MCF 10A (cell line): ENCODE results near the gene GJA4. TPM values are rescaled to one million over a fixed set of nuclear protein-coding genes. Genes with fewer than 3 reads are reported as not detected.

ENCODE experiments used
- BruUV-seq: library from RNA; stranded (reverse); fragments of 400-500 nt; replicated peaks from 2 replicates; lab custom pipeline; 2021; lab: Mats Ljungman, UMichigan
- CTCF ChIA-PET: fragments of 300-600 bp; sonication (Branson Sonifier 250); formaldehyde crosslinking; extraction: SDS; loops from one replicate; lab custom pipeline; 2021; ENCODE audit warnings: antibody characterized with exemption, inconsistent platforms; lab: Yijun Ruan, JAX
- POLR2A ChIA-PET: fragments of 300-600, 350-650 bp; sonication (Branson Sonifier 250); formaldehyde crosslinking; extraction: SDS; loops from one replicate; lab custom pipeline; 2020; ENCODE audit warnings: antibody characterized with exemption, inconsistent platforms; lab: Yijun Ruan, JAX
- DNase-seq: peaks from one replicate; pipeline ENCODE4 v3.0.0-alpha.2; 2018; ENCODE audit not compliant: unreplicated experiment
- H3K27ac Mint-ChIP-seq: one replicate; pipeline ENCODE4 v1.8.0; 2022; ENCODE audit warnings: mild to moderate bottlenecking, low read depth, mixed read lengths; ENCODE audit not compliant: unreplicated experiment
- H3K27me3 Mint-ChIP-seq: one replicate; pipeline ENCODE4 v1.8.0; 2022; ENCODE audit warnings: mixed read lengths; ENCODE audit not compliant: insufficient read depth, unreplicated experiment
- H3K36me3 Mint-ChIP-seq: one replicate; pipeline ENCODE4 v1.8.0; 2022; ENCODE audit warnings: mild to moderate bottlenecking, moderate library complexity, mixed read lengths; ENCODE audit not compliant: insufficient read depth, unreplicated experiment
- H3K4me1 Mint-ChIP-seq: one replicate; pipeline ENCODE4 v1.8.0; 2022; ENCODE audit warnings: mixed read lengths; ENCODE audit not compliant: insufficient read depth, unreplicated experiment
- H3K4me3 Mint-ChIP-seq: one replicate; pipeline ENCODE4 v1.8.0; 2022; ENCODE audit warnings: mild to moderate bottlenecking, moderate library complexity, mixed read lengths; ENCODE audit not compliant: unreplicated experiment
- H3K9me3 Mint-ChIP-seq: one replicate; pipeline ENCODE4 v1.8.0; 2022; ENCODE audit warnings: mixed read lengths; ENCODE audit not compliant: unreplicated experiment
- intact Hi-C: fragments of 100-400 bp; cut with micrococcal nuclease; formaldehyde crosslinking; loops from 2 replicates; pipeline ENCODE4 v1.14.1; 2022
- total RNA-seq: library from RNA; stranded (reverse); gene quantifications from 2 replicates; pipeline ENCODE4 v1.2.3, GENCODE V29; 2022
- TF ChIP-seq, protein P1 (sequence below): fragments of 200-600 bp; IDR thresholded peaks from one replicate; pipeline ENCODE4 v1.8.0; 2022; ENCODE audit warnings: antibody characterized with exemption, mild to moderate bottlenecking; ENCODE audit not compliant: unreplicated experiment

The GJA4 gene
- total RNA-seq, 1 experiment from 2014 or later: not detected

DNA sequence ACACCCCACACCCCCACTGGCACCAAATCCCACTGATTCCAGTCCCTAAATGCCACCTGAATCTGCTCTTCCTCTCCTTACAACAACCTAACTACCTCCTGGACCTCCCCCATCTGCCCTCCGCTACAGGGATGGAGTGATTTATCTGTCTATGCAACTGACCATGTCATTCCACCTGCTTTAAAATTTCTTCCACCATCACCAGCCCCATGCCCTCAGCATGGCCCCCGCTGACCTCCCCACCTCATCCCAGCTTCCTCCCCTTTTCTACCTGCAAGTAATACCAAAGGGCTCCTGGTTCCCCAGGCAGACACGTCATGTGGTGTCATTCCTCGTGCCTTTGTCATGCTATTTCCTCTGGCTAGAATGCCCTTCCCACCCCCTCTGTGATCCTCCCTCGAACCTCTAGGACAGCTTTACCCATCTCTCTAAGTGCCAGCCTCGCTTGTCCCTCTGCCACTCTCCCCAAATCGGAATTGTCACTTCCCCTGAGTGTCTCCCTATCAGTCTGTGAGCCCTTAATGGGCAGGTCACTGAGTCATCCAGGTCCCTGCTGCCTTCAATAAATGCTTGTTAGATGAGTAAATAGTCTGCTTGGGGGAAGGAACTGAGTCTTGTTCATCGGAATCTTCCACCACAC lies 29.5 kb upstream of the GJA4 start:
- H3K27ac Mint-ChIP-seq: peak overlapping the region; percentile 86
- CTCF ChIA-PET: interaction anchor here (0.6 to 1.8 kb wide), 7 partner anchors 8 to 964 kb away, joined by 4 to 8 read pairs (median 4); partner anchors contain the start of gene GJB5
- no peaks in the 10 kb centered on the region for H3K27me3 Mint-ChIP-seq
- peak overlapping the region; percentile 57 for H3K4me3 Mint-ChIP-seq
- TF ChIP-seq, protein P1, sequence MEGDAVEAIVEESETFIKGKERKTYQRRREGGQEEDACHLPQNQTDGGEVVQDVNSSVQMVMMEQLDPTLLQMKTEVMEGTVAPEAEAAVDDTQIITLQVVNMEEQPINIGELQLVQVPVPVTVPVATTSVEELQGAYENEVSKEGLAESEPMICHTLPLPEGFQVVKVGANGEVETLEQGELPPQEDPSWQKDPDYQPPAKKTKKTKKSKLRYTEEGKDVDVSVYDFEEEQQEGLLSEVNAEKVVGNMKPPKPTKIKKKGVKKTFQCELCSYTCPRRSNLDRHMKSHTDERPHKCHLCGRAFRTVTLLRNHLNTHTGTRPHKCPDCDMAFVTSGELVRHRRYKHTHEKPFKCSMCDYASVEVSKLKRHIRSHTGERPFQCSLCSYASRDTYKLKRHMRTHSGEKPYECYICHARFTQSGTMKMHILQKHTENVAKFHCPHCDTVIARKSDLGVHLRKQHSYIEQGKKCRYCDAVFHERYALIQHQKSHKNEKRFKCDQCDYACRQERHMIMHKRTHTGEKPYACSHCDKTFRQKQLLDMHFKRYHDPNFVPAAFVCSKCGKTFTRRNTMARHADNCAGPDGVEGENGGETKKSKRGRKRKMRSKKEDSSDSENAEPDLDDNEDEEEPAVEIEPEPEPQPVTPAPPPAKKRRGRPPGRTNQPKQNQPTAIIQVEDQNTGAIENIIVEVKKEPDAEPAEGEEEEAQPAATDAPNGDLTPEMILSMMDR: no peak
- no peaks in the 10 kb centered on the region for H3K9me3 Mint-ChIP-seq
- no peaks in the 10 kb centered on the region for H3K36me3 Mint-ChIP-seq
- peak; percentile 67 for DNase-seq
- H3K4me1 Mint-ChIP-seq: peaks cover 13% of the 10 kb centered on the region
- intact Hi-C loops: loop anchor here (1.0 kb wide), 2 partner anchors 8 to 17 kb away; partner anchors contain the start of gene GJB5
- no TSS peak for BruUV-seq
- POLR2A ChIA-PET: interaction anchor here (0.6 to 1.0 kb wide), 3 partner anchors 23 to 1423 kb away, joined by 3 to 4 read pairs (median 4); partner anchors contain the start of gene SMIM12

DNA sequence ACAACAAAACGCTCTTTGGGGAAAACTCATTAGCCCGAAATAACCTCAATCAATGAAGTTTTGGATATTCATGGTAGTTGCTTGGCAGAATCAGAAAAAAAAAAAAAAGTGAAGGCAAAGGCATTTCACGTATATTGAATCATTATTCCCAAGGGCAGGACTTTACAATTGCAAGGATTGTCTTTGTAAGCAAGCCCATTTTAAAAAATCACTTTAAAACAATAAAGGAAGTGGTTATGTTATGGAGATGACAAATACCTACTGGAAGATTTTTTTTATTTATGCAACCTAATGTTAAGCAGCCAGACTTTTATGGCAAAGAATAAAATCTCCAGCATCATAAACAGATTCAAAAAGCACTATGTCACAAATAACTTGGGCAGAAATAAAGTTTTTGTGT lies 23.9 kb upstream of the GJA4 start:
- DNase-seq: no peak
- Mint-ChIP-seq H3K27ac (no peak overlapping the region), H3K9me3 (no peaks in the 10 kb centered on the region), H3K27me3 (no peaks in the 10 kb centered on the region), H3K4me1 (peaks cover under 1% of the 10 kb centered on the region), H3K36me3 (no peaks in the 10 kb centered on the region), H3K4me3 (no peak overlapping the region)
- ChIA-PET POLR2A (interaction anchor here (0.7 to 3.7 kb wide), 3 partner anchors 12 to 1164 kb away, joined by 3 to 23 read pairs (median 4); partner anchors contain the start of genes GJB3 and GJB5), CTCF (no interaction called here)
- no TSS peak for BruUV-seq
- intact Hi-C loops: no loop called here
- TF ChIP-seq, protein P1: no peak

DNA sequence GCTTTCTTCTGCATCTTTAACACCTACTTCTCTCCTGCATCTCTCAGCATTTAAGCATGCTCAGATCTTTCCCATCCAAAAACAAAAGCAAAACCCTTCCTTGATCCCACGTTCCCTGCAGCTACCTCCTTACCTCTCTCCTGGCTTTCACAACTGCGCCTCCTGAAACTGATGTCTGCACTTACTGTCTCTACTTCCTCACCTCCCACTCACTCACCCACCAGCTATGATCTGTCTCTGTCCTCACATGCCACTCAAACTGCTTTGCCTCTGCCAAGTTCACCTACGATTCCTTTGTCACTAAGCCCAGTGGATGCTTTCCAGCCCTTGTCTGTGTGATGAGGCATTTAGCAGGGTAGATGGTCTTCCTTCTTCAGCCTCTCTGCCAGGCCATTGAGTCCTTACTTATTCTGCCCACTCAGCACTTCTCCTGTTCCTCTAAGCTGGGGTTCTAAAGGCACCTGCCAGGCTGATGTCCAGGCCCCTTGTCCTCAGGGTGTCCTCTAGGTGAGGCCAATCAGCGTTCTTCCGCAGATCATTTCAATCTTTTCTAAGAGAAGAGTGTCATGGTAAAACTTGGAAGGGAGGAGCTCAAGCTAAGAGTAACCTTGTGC lies 21.8 kb upstream of the GJA4 start:
- ChIA-PET CTCF (interaction anchor here (0.6 to 1.6 kb wide), 8 partner anchors 10 to 805 kb away, joined by 3 to 6 read pairs (median 3); partner anchors contain the start of genes GJB3, SMIM12 and ZMYM1), POLR2A (interaction anchor here (1.2 to 3.7 kb wide), 2 partner anchors 9 to 16 kb away, joined by 8 to 23 read pairs; partner anchors contain the start of genes GJB3 and GJB5)
- BruUV-seq: no TSS peak
- Mint-ChIP-seq H3K4me1 (no peaks in the 10 kb centered on the region), H3K9me3 (no peaks in the 10 kb centered on the region), H3K27ac (no peak overlapping the region), H3K36me3 (no peaks in the 10 kb centered on the region), H3K27me3 (no peaks in the 10 kb centered on the region), H3K4me3 (no peak overlapping the region)
- intact Hi-C loops: no loop called here
- TF ChIP-seq, protein P1: no peak
- peak; percentile 47 for DNase-seq
